Suppressor macrophage treated with lipopolysaccharide for 4 hours (primary cell): ENCODE measurements around the gene TNP2.
A peak's percentile ranks its signal among the peaks of the same experiment; 100 is the strongest.
"Not testable (repeated sequence)": the region's sequence is repeated elsewhere in the genome, so short reads cannot be mapped to it uniquely, and the experiment has no call there.

Source experiments
- DNase-seq: peaks from one replicate; pipeline ENCODE4 v3.0.0-alpha.2; 2020

The TNP2 gene

GRCh38 chr16:11299865-11300559 lies 30.9 kb upstream of the TNP2 start:
- no peak for DNase-seq

- not testable (repeated sequence) for DNase-seq
Measured at GRCh38 chr16:11298950-11299547, 29.9 kb upstream of the TNP2 start.

DNA sequence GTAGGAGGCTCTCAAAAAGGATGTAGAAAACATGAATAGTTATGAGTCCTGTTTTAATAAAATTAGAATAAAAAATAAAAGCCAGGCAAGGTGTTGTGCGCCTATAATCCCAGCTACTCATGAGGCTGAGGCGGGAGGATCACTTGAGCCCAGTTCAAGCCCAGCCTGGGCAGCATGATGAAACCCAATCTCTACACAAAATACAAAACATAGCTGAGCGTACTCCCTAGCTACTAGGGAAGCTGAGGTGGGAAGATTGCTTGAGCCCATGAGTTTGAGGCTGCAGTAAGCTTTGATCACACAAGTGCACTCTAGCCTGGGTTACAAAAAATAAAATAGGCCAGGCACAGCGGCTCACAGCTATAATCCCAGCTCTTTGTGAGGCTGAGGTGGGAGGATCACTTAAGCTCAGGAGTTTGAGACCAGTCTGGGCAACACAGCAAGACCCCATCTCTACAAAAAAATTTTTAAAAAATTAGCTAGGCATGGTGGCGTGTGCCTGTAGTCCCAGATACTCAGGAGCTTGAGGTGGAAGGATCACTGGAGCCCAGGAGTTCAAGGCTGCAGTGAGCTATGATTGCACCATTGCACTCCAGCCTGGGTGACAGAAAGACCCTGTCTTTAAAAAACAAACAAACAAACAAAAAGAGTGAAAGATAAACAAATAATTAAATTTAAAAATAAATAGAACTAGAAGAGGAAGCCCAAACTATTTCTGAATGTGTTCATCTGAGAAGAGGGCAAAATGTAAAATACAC lies 29.2 kb upstream of the TNP2 start:
- DNase-seq: no peak

- peak; percentile 82 for DNase-seq
Measured at GRCh38 chr16:11297492-11298142, 28.5 kb upstream of the TNP2 start.

- DNase-seq: no peak
Measured at GRCh38 chr16:11296706-11297491, 27.8 kb upstream of the TNP2 start.

DNA sequence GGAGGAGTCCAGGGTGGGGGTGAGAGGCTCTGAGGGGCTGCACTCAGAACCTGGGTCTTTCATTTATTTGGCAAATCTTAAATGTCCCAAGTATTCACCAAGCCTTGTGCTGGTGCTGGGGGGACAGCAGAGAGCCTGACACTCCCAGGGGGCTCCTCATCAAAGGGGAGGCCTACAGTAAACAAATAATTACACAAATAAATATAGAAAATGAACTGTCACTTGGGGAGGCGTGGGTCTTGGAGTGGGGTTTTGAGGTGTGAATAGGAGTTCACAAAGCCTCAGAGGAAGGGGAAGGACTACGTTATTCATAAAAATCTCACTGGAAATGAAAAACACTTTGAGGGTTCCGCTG lies 27.2 kb upstream of the TNP2 start:
- no peak for DNase-seq

DNA sequence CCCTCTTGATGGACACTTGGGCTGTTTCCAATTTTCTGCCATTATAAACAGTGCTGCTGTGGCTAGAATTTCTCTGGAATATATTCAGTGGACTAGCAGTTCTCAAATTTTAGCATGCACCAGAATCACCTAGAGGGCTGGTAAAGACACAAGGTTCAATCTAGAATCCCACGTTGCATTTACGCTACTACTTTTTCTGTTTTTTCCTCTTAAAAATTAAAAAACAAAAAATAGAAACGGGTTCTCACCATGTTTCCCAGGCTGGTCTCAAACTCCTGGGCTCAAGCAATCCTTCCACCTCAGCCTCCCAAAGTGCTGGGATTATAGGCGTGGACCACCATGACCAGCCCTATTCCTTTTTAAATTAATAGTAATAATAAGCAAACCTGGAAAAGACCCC lies 26.5 kb upstream of the TNP2 start:
- no peak for DNase-seq

DNA sequence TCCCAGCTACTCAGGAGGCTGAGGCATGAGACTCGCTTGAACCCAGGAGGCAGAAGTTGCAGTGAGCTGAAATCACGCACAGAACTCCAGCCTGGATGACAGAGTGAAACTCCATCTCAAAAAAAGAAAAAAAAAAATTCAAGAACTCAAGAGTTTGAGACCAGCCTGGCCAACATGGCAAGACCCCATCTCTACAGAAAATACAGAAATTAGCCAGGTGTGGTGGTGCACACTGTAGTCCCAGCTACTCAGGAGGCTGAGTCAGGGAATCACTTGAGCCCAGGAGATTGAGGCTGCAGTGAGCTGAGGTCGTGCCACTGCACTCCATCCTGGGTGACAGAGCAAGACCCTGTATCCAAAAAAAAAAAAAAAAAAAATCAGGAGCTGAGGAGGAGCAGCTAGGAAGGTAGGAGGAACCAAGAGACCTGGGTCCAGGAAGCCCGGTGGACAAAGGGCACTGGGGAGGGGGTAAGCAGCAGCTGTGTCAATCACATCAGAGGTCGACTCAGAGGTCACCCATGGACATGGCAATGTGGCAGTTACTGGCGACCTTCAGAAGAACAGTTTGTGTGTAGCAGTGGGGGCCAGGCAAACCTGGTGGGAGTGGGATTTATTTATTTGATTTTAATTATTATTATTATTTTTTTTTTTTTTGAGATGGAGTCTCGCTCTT lies 23.1 kb upstream of the TNP2 start:
- no peak for DNase-seq

DNA sequence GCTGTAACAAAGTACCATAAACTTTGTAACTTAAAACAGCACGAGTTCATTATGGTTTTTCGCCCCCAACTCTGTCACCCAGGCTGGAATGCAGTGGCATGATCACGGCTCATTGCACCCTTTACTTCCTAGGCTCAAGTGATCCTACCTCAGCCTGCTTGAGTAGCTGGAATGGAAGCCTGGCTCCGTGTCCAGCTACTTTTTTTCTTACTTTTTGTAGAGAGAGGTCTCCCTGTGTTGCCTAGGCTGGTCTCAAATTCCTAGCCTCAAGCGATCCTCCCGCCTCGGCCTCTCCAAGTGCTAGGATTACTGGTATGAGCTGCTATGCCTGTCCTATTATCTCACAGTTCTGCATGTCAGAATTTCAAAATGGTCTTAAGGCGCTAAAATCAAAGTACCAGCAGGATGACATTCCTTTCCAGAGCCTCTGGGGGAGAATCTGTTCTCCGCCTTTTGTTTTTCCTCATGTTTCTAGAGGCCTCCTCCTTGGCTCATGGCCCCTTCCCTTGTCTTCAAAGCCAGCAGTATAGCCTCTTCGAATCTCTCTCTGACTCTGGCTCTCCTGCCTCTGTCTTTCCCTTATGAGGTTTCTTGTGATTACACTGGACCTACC lies 22.1 kb upstream of the TNP2 start:
- DNase-seq: no peak

- DNase-seq: no peak
Measured at GRCh38 chr16:11290102-11290893, 21.2 kb upstream of the TNP2 start.

GRCh38 chr16:11289696-11290095 lies 20.6 kb upstream of the TNP2 start:
- DNase-seq: peak; percentile 37

DNA sequence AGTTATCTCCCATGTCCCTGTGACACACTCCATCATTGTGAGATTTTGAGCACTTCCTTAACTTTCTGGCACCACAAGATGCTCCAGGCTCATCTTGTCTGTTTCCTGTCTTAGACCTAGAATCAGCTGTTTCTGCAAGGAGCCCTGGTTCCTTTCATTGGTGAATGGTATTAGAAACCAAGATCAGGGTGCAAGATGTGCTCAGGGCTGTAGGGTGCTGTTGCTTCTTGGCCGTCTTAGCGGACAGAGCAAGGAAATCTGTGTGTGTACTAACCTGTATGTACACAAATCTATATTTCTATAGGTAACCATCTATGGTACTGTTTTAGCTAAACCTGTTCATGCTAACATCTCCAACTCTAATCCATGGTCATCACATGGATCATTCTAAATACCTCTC lies 20.1 kb upstream of the TNP2 start:
- DNase-seq: no peak

DNA sequence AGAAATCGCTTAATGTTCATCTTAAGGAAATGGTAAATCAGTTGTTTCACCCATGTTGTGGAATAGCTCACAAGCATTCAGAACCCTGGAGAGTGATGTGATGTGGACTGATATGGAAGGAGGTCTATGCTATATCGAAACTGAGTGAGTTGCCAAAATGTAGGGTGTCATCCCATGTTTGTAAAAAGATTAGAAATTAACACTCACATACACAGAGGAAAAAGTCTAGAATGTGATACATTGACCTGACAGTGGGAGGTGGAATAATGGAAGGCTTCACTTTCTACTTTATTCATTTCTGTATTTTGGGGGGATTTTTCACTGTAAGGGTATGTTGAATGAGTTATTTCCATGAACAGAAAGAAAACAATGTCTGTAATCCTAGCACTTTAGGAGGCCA lies 16.7 kb upstream of the TNP2 start:
- DNase-seq: no peak

GRCh38 chr16:11283820-11284248 lies 14.7 kb upstream of the TNP2 start:
- DNase-seq: peak; percentile 52

GRCh38 chr16:11280616-11281522 lies 11.7 kb upstream of the TNP2 start, which contains the start of gene PRM1:
Gene PRM1, minus strand, starts transcription at chr16:11281330. Its CDS starts 92 bp downstream, at chr16:11281238.
- no peak for DNase-seq

- DNase-seq: no peak
Measured at GRCh38 chr16:11278681-11279628, 9.8 kb upstream of the TNP2 start.

GRCh38 chr16:11277607-11278337 lies 8.6 kb upstream of the TNP2 start:
- DNase-seq: no peak
